Mucosa of rectum (tissue), 2 donors: ENCODE measurements around the gene TNRC18.

ENCODE experiments used
- H3K27ac ChIP-seq, 2 donors: one replicate each; pipeline ENCODE4 v1.7.0; 2013; ENCODE audit warnings: inconsistent platforms in 2 of 2, low read depth in 2 of 2, low read length in 2 of 2
- H3K27me3 ChIP-seq, 2 donors: one replicate each; pipeline ENCODE4 v1.7.0; 2013; ENCODE audit warnings: low read length in 2 of 2; ENCODE audit not compliant: control insufficient read depth in 2 of 2, insufficient read depth in 2 of 2
- H3K36me3 ChIP-seq, 2 donors: one replicate each; pipeline ENCODE4 v1.7.0; 2013; ENCODE audit warnings: low read length in 2 of 2; ENCODE audit not compliant: control insufficient read depth in 2 of 2, insufficient read depth in 2 of 2
- H3K4me1 ChIP-seq, 2 donors: one replicate each; pipeline ENCODE4 v1.7.0; 2013; ENCODE audit warnings: low read length in 2 of 2, mild to moderate bottlenecking in 1 of 2; ENCODE audit not compliant: control insufficient read depth in 2 of 2, insufficient read depth in 2 of 2
- H3K4me3 ChIP-seq, 2 donors: one replicate each; pipeline ENCODE4 v1.7.0; 2013; ENCODE audit warnings: low read length in 2 of 2
- H3K9ac ChIP-seq, 2 donors: one replicate each; pipeline ENCODE4 v1.7.0; 2013; ENCODE audit warnings: low read length in 2 of 2, low read depth in 1 of 2, mild to moderate bottlenecking in 1 of 2
- H3K9me3 ChIP-seq, 2 donors: one replicate each; pipeline ENCODE4 v1.7.0; 2013; ENCODE audit warnings: low read length in 2 of 2; ENCODE audit not compliant: control insufficient read depth in 2 of 2
- donor health status: healthy.
- donor health status: Normal muscosa, but diverticular disease.

Gene TNRC18

GRCh38 chr7:5352440-5353010 is 71.1 kb downstream of the TNRC18 start:
- no peak overlapping the region for H3K4me3 ChIP-seq
- no peaks in the 10 kb centered on the region for H3K27me3 ChIP-seq
- H3K9me3 ChIP-seq, result no peaks in the 10 kb centered on the region
- H3K36me3 ChIP-seq, result peaks cover 39 to 47% of the 10 kb centered on the region in 2 donors
- no peak overlapping the region for H3K27ac ChIP-seq
- peaks cover 21 to 24% of the 10 kb centered on the region in 2 donors for H3K4me1 ChIP-seq
- no peak overlapping the region for H3K9ac ChIP-seq

- Histone ChIP-seq H3K4me3 (no peak overlapping the region), H3K9me3 (no peaks in the 10 kb centered on the region), H3K27me3 (no peaks in the 10 kb centered on the region), H3K27ac (no peak overlapping the region), H3K9ac (no peak overlapping the region), H3K4me1 (peaks cover 21 to 24% of the 10 kb centered on the region in 2 donors), H3K36me3 (peaks cover 35 to 42% of the 10 kb centered on the region in 2 donors)
These were observed 71.9 kb downstream of the TNRC18 start for GRCh38 chr7:5351507-5352265.

GRCh38 chr7:5350600-5351385 is 72.8 kb downstream of the TNRC18 start:
- no peak overlapping the region for H3K27ac ChIP-seq
- H3K4me1 ChIP-seq, result peaks cover 21 to 24% of the 10 kb centered on the region in 2 donors
- H3K9ac ChIP-seq, result no peak overlapping the region
- H3K4me3 ChIP-seq, result no peak overlapping the region
- no peaks in the 10 kb centered on the region for H3K9me3 ChIP-seq
- H3K36me3 ChIP-seq, result peaks cover 33 to 40% of the 10 kb centered on the region in 2 donors
- H3K27me3 ChIP-seq, result no peaks in the 10 kb centered on the region

- H3K27ac ChIP-seq, result no peak overlapping the region
- H3K9ac ChIP-seq, result no peak overlapping the region
- H3K9me3 ChIP-seq, result no peaks in the 10 kb centered on the region
- H3K27me3 ChIP-seq, result no peaks in the 10 kb centered on the region
- H3K4me1 ChIP-seq, result peaks cover 16 to 18% of the 10 kb centered on the region in 2 donors
- no peak overlapping the region for H3K4me3 ChIP-seq
- H3K36me3 ChIP-seq, result peaks cover 35 to 40% of the 10 kb centered on the region in 2 donors
These were observed 73.5 kb downstream of the TNRC18 start for GRCh38 chr7:5350174-5350463.

GRCh38 chr7:5349437-5350173 is 74.0 kb downstream of the TNRC18 start:
- Histone ChIP-seq H3K4me1 (peaks cover 12% of the 10 kb centered on the region in 2 donors), H3K4me3 (no peak overlapping the region), H3K27me3 (no peaks in the 10 kb centered on the region), H3K9me3 (peaks cover 0 to 2% of the 10 kb centered on the region in 2 donors), H3K36me3 (peaks cover 40 to 43% of the 10 kb centered on the region in 2 donors), H3K27ac (no peak overlapping the region), H3K9ac (no peak overlapping the region)

GRCh38 chr7:5349005-5349380 is 74.6 kb downstream of the TNRC18 start:
- Histone ChIP-seq H3K36me3 (peaks cover 42 to 49% of the 10 kb centered on the region in 2 donors), H3K27ac (no peak overlapping the region), H3K9me3 (peaks cover 0 to 3% of the 10 kb centered on the region in 2 donors), H3K4me3 (no peak overlapping the region), H3K27me3 (no peaks in the 10 kb centered on the region), H3K9ac (no peak overlapping the region), H3K4me1 (peaks cover 6 to 7% of the 10 kb centered on the region in 2 donors)

GRCh38 chr7:5348134-5349004 is 75.3 kb downstream of the TNRC18 start:
- H3K27ac ChIP-seq, result no peak overlapping the region
- no peaks in the 10 kb centered on the region for H3K27me3 ChIP-seq
- peaks cover 0 to 3% of the 10 kb centered on the region in 2 donors for H3K9me3 ChIP-seq
- peaks cover 0 to 4% of the 10 kb centered on the region in 2 donors for H3K4me1 ChIP-seq
- H3K9ac ChIP-seq, result no peak overlapping the region
- peaks cover 45 to 52% of the 10 kb centered on the region in 2 donors for H3K36me3 ChIP-seq
- no peak overlapping the region for H3K4me3 ChIP-seq

GRCh38 chr7:5345671-5346070 is 78.0 kb downstream of the TNRC18 start:
- Histone ChIP-seq H3K27me3 (no peaks in the 10 kb centered on the region), H3K36me3 (peaks cover 39 to 49% of the 10 kb centered on the region in 2 donors), H3K27ac (no peak overlapping the region), H3K4me1 (no peaks in the 10 kb centered on the region), H3K9ac (no peak overlapping the region), H3K9me3 (peaks cover 0 to 3% of the 10 kb centered on the region in 2 donors), H3K4me3 (no peak overlapping the region)

- Histone ChIP-seq H3K9ac (no peak overlapping the region), H3K27me3 (no peaks in the 10 kb centered on the region), H3K4me3 (no peak overlapping the region), H3K27ac (no peak overlapping the region), H3K4me1 (no peaks in the 10 kb centered on the region), H3K36me3 (peaks cover 40 to 51% of the 10 kb centered on the region in 2 donors), H3K9me3 (peaks cover 0 to 3% of the 10 kb centered on the region in 2 donors)
These were observed 78.5 kb downstream of the TNRC18 start for GRCh38 chr7:5345171-5345570.
